Measurements from ENCODE around the gene CEACAM7. TPM values are rescaled to one million over a fixed set of nuclear protein-coding genes. Genes with fewer than 3 reads are reported as not detected.

CEACAM7 gene
- total and polyA plus RNA-seq, 5 donors from 2014 or later, result not detected

- Histone ChIP-seq H3K9me3 (ENCODE audit: control insufficient read depth in 2 of 2, low read length in 2 of 2) (no peaks in the 10 kb centered on the region), H3K27me3 (ENCODE audit: control insufficient read depth, insufficient read depth, low read length) (no peaks in the 10 kb centered on the region), H3K4me1 (ENCODE audit: control insufficient read depth, insufficient read depth, low read length, poor library complexity, severe bottlenecking) (no peaks in the 10 kb centered on the region), H3K4me3 (ENCODE audit: low read depth, low read length) (no peak overlapping the region), H3K36me3 (ENCODE audit: control insufficient read depth, insufficient read depth, low read length) (no peaks in the 10 kb centered on the region), H3K27ac (ENCODE audit: insufficient read depth, low read length, poor library complexity, severe bottlenecking) (no peak overlapping the region)
- H3K4me1 Mint-ChIP-seq, result peaks cover 0 to 8% (median 6%) of the 10 kb centered on the region in 4 donors
- H3K27ac Mint-ChIP-seq, result peak overlapping the region in 1 of 3 donors; percentile 81
- H3K36me3 Mint-ChIP-seq, result no peaks in the 10 kb centered on the region
- DNase-seq (peak in 2 of 3 donors; percentile 14 to 26), ATAC-seq (ENCODE audit: low read depth in 2 of 2) (no peak)
- H3K27me3 Mint-ChIP-seq, result peaks cover 25% of the 10 kb centered on the region
- H3K4me3 Mint-ChIP-seq, result peak overlapping the region in 1 of 4 donors; percentile 33
- no peaks in the 10 kb centered on the region for H3K9me3 Mint-ChIP-seq
Measured at GRCh38 chr19:41705393-41706174, 17.5 kb upstream of the CEACAM7 start.

GRCh38 chr19:41703602-41704293 lies 15.7 kb upstream of the CEACAM7 start:
- Histone ChIP-seq H3K9me3 (ENCODE audit: control insufficient read depth in 2 of 2, low read length in 2 of 2) (no peaks in the 10 kb centered on the region), H3K4me1 (ENCODE audit: control insufficient read depth, insufficient read depth, low read length, poor library complexity, severe bottlenecking) (no peaks in the 10 kb centered on the region), H3K27me3 (ENCODE audit: control insufficient read depth, insufficient read depth, low read length) (no peaks in the 10 kb centered on the region), H3K4me3 (ENCODE audit: low read depth, low read length) (no peak overlapping the region), H3K36me3 (ENCODE audit: control insufficient read depth, insufficient read depth, low read length) (no peaks in the 10 kb centered on the region), H3K27ac (ENCODE audit: insufficient read depth, low read length, poor library complexity, severe bottlenecking) (no peak overlapping the region)
- Mint-ChIP-seq H3K4me3 (no peak overlapping the region), H3K27me3 (peaks cover 22% of the 10 kb centered on the region), H3K27ac (peak overlapping the region in 1 of 3 donors; percentile 76), H3K4me1 (peaks cover 0 to 8% (median 6%) of the 10 kb centered on the region in 4 donors), H3K36me3 (no peaks in the 10 kb centered on the region), H3K9me3 (no peaks in the 10 kb centered on the region)
- ATAC-seq (ENCODE audit: low read depth in 2 of 2), result no peak
- no peak for DNase-seq

- no peak overlapping the region for H3K27ac Mint-ChIP-seq
- no peaks in the 10 kb centered on the region for H3K27me3 ChIP-seq (ENCODE audit: control insufficient read depth, insufficient read depth, low read length)
- ATAC-seq (ENCODE audit: low read depth in 2 of 2), result no peak
- peaks cover 0 to 8% (median 6%) of the 10 kb centered on the region in 4 donors for H3K4me1 Mint-ChIP-seq
- no peaks in the 10 kb centered on the region for H3K36me3 ChIP-seq (ENCODE audit: control insufficient read depth, insufficient read depth, low read length)
- H3K4me1 ChIP-seq (ENCODE audit: control insufficient read depth, insufficient read depth, low read length, poor library complexity, severe bottlenecking), result no peaks in the 10 kb centered on the region
- H3K9me3 ChIP-seq (ENCODE audit: control insufficient read depth in 2 of 2, low read length in 2 of 2), result no peaks in the 10 kb centered on the region
- peaks cover 21% of the 10 kb centered on the region for H3K27me3 Mint-ChIP-seq
- no peaks in the 10 kb centered on the region for H3K36me3 Mint-ChIP-seq
- H3K27ac ChIP-seq (ENCODE audit: insufficient read depth, low read length, poor library complexity, severe bottlenecking), result no peak overlapping the region
- no peak for DNase-seq
- no peaks in the 10 kb centered on the region for H3K9me3 Mint-ChIP-seq
- no peak overlapping the region for H3K4me3 ChIP-seq (ENCODE audit: low read depth, low read length)
- H3K4me3 Mint-ChIP-seq, result no peak overlapping the region
Measured at GRCh38 chr19:41702171-41702651, 14.1 kb upstream of the CEACAM7 start.

GRCh38 chr19:41701401-41702075 lies 13.5 kb upstream of the CEACAM7 start:
- no peaks in the 10 kb centered on the region for H3K9me3 ChIP-seq (ENCODE audit: control insufficient read depth in 2 of 2, low read length in 2 of 2)
- no peaks in the 10 kb centered on the region for H3K36me3 Mint-ChIP-seq
- peak in 1 of 3 donors; percentile 10 for DNase-seq
- no peak for ATAC-seq (ENCODE audit: low read depth in 2 of 2)
- no peaks in the 10 kb centered on the region for H3K36me3 ChIP-seq (ENCODE audit: control insufficient read depth, insufficient read depth, low read length)
- no peaks in the 10 kb centered on the region for H3K4me1 ChIP-seq (ENCODE audit: control insufficient read depth, insufficient read depth, low read length, poor library complexity, severe bottlenecking)
- H3K27me3 Mint-ChIP-seq, result peaks cover 16% of the 10 kb centered on the region
- H3K9me3 Mint-ChIP-seq, result no peaks in the 10 kb centered on the region
- H3K4me3 Mint-ChIP-seq, result no peak overlapping the region
- H3K4me1 Mint-ChIP-seq, result peaks cover 0 to 4% (median 2%) of the 10 kb centered on the region in 4 donors
- no peak overlapping the region for H3K4me3 ChIP-seq (ENCODE audit: low read depth, low read length)
- no peaks in the 10 kb centered on the region for H3K27me3 ChIP-seq (ENCODE audit: control insufficient read depth, insufficient read depth, low read length)
- no peak overlapping the region for H3K27ac ChIP-seq (ENCODE audit: insufficient read depth, low read length, poor library complexity, severe bottlenecking)
- no peak overlapping the region for H3K27ac Mint-ChIP-seq

- H3K4me3 ChIP-seq (ENCODE audit: low read depth, low read length), result no peak overlapping the region
- Mint-ChIP-seq H3K9me3 (no peaks in the 10 kb centered on the region), H3K36me3 (no peaks in the 10 kb centered on the region), H3K4me1 (no peaks in the 10 kb centered on the region), H3K4me3 (no peak overlapping the region), H3K27me3 (peaks cover 10% of the 10 kb centered on the region), H3K27ac (no peak overlapping the region)
- no peak for DNase-seq
- no peaks in the 10 kb centered on the region for H3K36me3 ChIP-seq (ENCODE audit: control insufficient read depth, insufficient read depth, low read length)
- no peak overlapping the region for H3K27ac ChIP-seq (ENCODE audit: insufficient read depth, low read length, poor library complexity, severe bottlenecking)
- ATAC-seq (ENCODE audit: low read depth in 2 of 2), result no peak
- no peaks in the 10 kb centered on the region for H3K27me3 ChIP-seq (ENCODE audit: control insufficient read depth, insufficient read depth, low read length)
- no peaks in the 10 kb centered on the region for H3K9me3 ChIP-seq (ENCODE audit: control insufficient read depth in 2 of 2, low read length in 2 of 2)
- H3K4me1 ChIP-seq (ENCODE audit: control insufficient read depth, insufficient read depth, low read length, poor library complexity, severe bottlenecking), result no peaks in the 10 kb centered on the region
Measured at GRCh38 chr19:41700381-41701195, 12.5 kb upstream of the CEACAM7 start.

GRCh38 chr19:41699968-41700323 lies 11.9 kb upstream of the CEACAM7 start:
- no peaks in the 10 kb centered on the region for H3K9me3 ChIP-seq (ENCODE audit: control insufficient read depth in 2 of 2, low read length in 2 of 2)
- Mint-ChIP-seq H3K4me1 (no peaks in the 10 kb centered on the region), H3K27me3 (peaks cover 9% of the 10 kb centered on the region), H3K27ac (no peak overlapping the region), H3K4me3 (no peak overlapping the region), H3K9me3 (no peaks in the 10 kb centered on the region), H3K36me3 (no peaks in the 10 kb centered on the region)
- no peak overlapping the region for H3K27ac ChIP-seq (ENCODE audit: insufficient read depth, low read length, poor library complexity, severe bottlenecking)
- no peak for ATAC-seq (ENCODE audit: low read depth in 2 of 2)
- H3K27me3 ChIP-seq (ENCODE audit: control insufficient read depth, insufficient read depth, low read length), result no peaks in the 10 kb centered on the region
- DNase-seq, result no peak
- no peaks in the 10 kb centered on the region for H3K4me1 ChIP-seq (ENCODE audit: control insufficient read depth, insufficient read depth, low read length, poor library complexity, severe bottlenecking)
- H3K36me3 ChIP-seq (ENCODE audit: control insufficient read depth, insufficient read depth, low read length), result no peaks in the 10 kb centered on the region
- H3K4me3 ChIP-seq (ENCODE audit: low read depth, low read length), result no peak overlapping the region

GRCh38 chr19:41699231-41699967 lies 11.3 kb upstream of the CEACAM7 start:
- Histone ChIP-seq H3K27me3 (ENCODE audit: control insufficient read depth, insufficient read depth, low read length) (no peaks in the 10 kb centered on the region), H3K27ac (ENCODE audit: insufficient read depth, low read length, poor library complexity, severe bottlenecking) (no peak overlapping the region), H3K4me3 (ENCODE audit: low read depth, low read length) (no peak overlapping the region), H3K9me3 (ENCODE audit: control insufficient read depth in 2 of 2, low read length in 2 of 2) (no peaks in the 10 kb centered on the region), H3K4me1 (ENCODE audit: control insufficient read depth, insufficient read depth, low read length, poor library complexity, severe bottlenecking) (no peaks in the 10 kb centered on the region), H3K36me3 (ENCODE audit: control insufficient read depth, insufficient read depth, low read length) (no peaks in the 10 kb centered on the region)
- peaks cover 6% of the 10 kb centered on the region for H3K27me3 Mint-ChIP-seq
- DNase-seq (no peak), ATAC-seq (ENCODE audit: low read depth in 2 of 2) (no peak)
- no peaks in the 10 kb centered on the region for H3K9me3 Mint-ChIP-seq
- no peaks in the 10 kb centered on the region for H3K36me3 Mint-ChIP-seq
- no peaks in the 10 kb centered on the region for H3K4me1 Mint-ChIP-seq
- no peak overlapping the region for H3K4me3 Mint-ChIP-seq
- no peak overlapping the region for H3K27ac Mint-ChIP-seq
